DMS79 treated with DMSO at 0.1 percent for 48 hours (cell line): ENCODE results near the gene C12orf50.
"Not testable (repeated sequence)": the region's sequence is repeated elsewhere in the genome, so short reads cannot be mapped to it uniquely, and the experiment has no call there.

Source experiments
- DNase-seq: peaks from one replicate; lab custom pipeline; 2025; lab: John Stamatoyannopoulos, UW

C12orf50 gene

GRCh38 chr12:87985069-87985675 lies 44.0 kb downstream of the C12orf50 start:
- DNase-seq, result no peak

- DNase-seq, result no peak
These were observed 47.0 kb downstream of the C12orf50 start for GRCh38 chr12:87982208-87982607.

GRCh38 chr12:87981495-87981894 lies 47.7 kb downstream of the C12orf50 start:
- no peak for DNase-seq

- no peak for DNase-seq
These were observed 53.3 kb downstream of the C12orf50 start for GRCh38 chr12:87975879-87976278.

- DNase-seq, result no peak
These were observed 61.3 kb downstream of the C12orf50 start for GRCh38 chr12:87967871-87968270.

GRCh38 chr12:87960566-87960965 lies 68.6 kb downstream of the C12orf50 start:
- no peak for DNase-seq

- not testable (repeated sequence) for DNase-seq
These were observed 75.2 kb downstream of the C12orf50 start for GRCh38 chr12:87954028-87954427.

- DNase-seq, result no peak
These were observed 75.8 kb downstream of the C12orf50 start for GRCh38 chr12:87953256-87953860.

- no peak for DNase-seq
These were observed 76.4 kb downstream of the C12orf50 start for GRCh38 chr12:87952850-87953249.

- no peak for DNase-seq
These were observed 77.0 kb downstream of the C12orf50 start for GRCh38 chr12:87952223-87952622.

GRCh38 chr12:87943762-87944161 lies 85.4 kb downstream of the C12orf50 start:
- no peak for DNase-seq

- DNase-seq, result no peak
These were observed 86.2 kb downstream of the C12orf50 start for GRCh38 chr12:87943023-87943422.

- DNase-seq, result no peak
These were observed 90.0 kb downstream of the C12orf50 start for GRCh38 chr12:87939182-87939581.

- DNase-seq, result no peak
These were observed 94.0 kb downstream of the C12orf50 start for GRCh38 chr12:87935216-87935615.

GRCh38 chr12:87933991-87934390 lies 95.2 kb downstream of the C12orf50 start:
- DNase-seq, result no peak

- no peak for DNase-seq
These were observed 97.4 kb downstream of the C12orf50 start for GRCh38 chr12:87931812-87932211.

- no peak for DNase-seq
These were observed 98.6 kb downstream of the C12orf50 start for GRCh38 chr12:87930627-87931026.
